Hepatocyte (in vitro differentiated cells): Measurements from ENCODE around the gene RAP1GAP2.

Experiments used
- CTCF ChIP-seq: fragments of 200-600 bp; sonication (generic); IDR thresholded peaks from 2 replicates; pipeline ENCODE4 v1.5.1; 2016; ENCODE audit warnings: antibody characterized with exemption, mild to moderate bottlenecking; ENCODE audit not compliant: poor library complexity
- EZH2 ChIP-seq: fragments of 200-600 bp; sonication (generic); IDR thresholded peaks from 2 replicates; pipeline ENCODE4 v1.6.1; 2016; ENCODE audit warnings: antibody characterized with exemption, mild to moderate bottlenecking, borderline replicate concordance
- EZH2phosphoT487 ChIP-seq: fragments of 200-600 bp; sonication (generic); IDR thresholded peaks from one replicate; pipeline ENCODE4 v1.6.1; 2018; ENCODE audit warnings: antibody characterized with exemption, mild to moderate bottlenecking, low read depth, moderate library complexity; ENCODE audit not compliant: unreplicated experiment, severe bottlenecking

GRCh38 chr17:2943981-2944380 is 147.7 kb downstream of the RAP1GAP2 start:
- TF ChIP-seq EZH2 = no peak
- no peak for TF ChIP-seq CTCF
- no peak for TF ChIP-seq EZH2phosphoT487
